ENCODE data around the gene VIPR1. TPM values are rescaled to one million over a fixed set of nuclear protein-coding genes. Genes with fewer than 3 reads are reported as not detected.

VIPR1 gene
- total and polyA plus RNA-seq, 7 experiments from 2014 or later = 8.0 to 133 (median 54.9) TPM

- CTCF ChIA-PET = interaction anchor here (0.6 to 3.7 kb wide), 3 partner anchors 12 to 129 kb away, joined by 3 to 23 read pairs (median 3); no protein-coding TSS in a partner anchor
- H3K4me1 Mint-ChIP-seq = peaks cover 41 to 80% (median 64%) of the 10 kb centered on the region in 7 donors
- H3K27ac Mint-ChIP-seq = peak overlapping the region; percentile 38 to 95 (median 83)
- Histone ChIP-seq H3K9me3 (ENCODE audit: control insufficient read depth in 2 of 3, low read length in 3 of 3) (no peaks in the 10 kb centered on the region), H3K27ac (ENCODE audit: low read depth, low read length) (peak overlapping the region; percentile 40), H3K4me3 (ENCODE audit: low read length) (no peak overlapping the region), H3K36me3 (ENCODE audit: control insufficient read depth in 2 of 3, insufficient read depth in 3 of 3, low read length in 3 of 3) (peaks cover 0 to 28% (median 4%) of the 10 kb centered on the region in 3 experiments), H3K4me1 (ENCODE audit: control insufficient read depth in 2 of 2, insufficient read depth in 2 of 2, low read length in 2 of 2) (peaks cover 29 to 52% of the 10 kb centered on the region in 2 donors), H3K27me3 (ENCODE audit: control insufficient read depth in 2 of 2, insufficient read depth in 2 of 2, low read length in 2 of 2) (no peaks in the 10 kb centered on the region)
- H3K36me3 Mint-ChIP-seq = peaks cover 3 to 39% (median 12%) of the 10 kb centered on the region in 5 donors
- POLR2A ChIA-PET = interaction anchor here (0.7 to 3.6 kb wide), 3 partner anchors 12 to 23 kb away, joined by 3 to 26 read pairs (median 8); partner anchors contain the start of gene VIPR1
- H3K4me3 Mint-ChIP-seq = peak overlapping the region in 1 of 10 donors; percentile 23
- intact Hi-C loops (cut with micrococcal nuclease) = no loop called here
- H3K9me3 Mint-ChIP-seq = no peaks in the 10 kb centered on the region
- peak; percentile 30 for ATAC-seq
- DNase-seq = no peak
- no peaks in the 10 kb centered on the region for H3K27me3 Mint-ChIP-seq
Observed at GRCh38 chr3:42524751-42525150, 22.3 kb downstream of the VIPR1 start.

GRCh38 chr3:42525212-42525611 is 22.8 kb downstream of the VIPR1 start:
- peaks cover 0 to 2% (median 0%) of the 10 kb centered on the region in 11 donors for H3K9me3 Mint-ChIP-seq
- no peak for ATAC-seq
- no peak overlapping the region for H3K4me3 Mint-ChIP-seq
- POLR2A ChIA-PET = interaction anchor here (3.6 kb wide), 1 partner anchor 15 kb away, joined by 26 read pairs; no protein-coding TSS in a partner anchor
- H3K27ac Mint-ChIP-seq = peak overlapping the region in 8 of 9 donors; percentile 71 to 95 (median 84)
- H3K4me1 Mint-ChIP-seq = peaks cover 41 to 80% (median 64%) of the 10 kb centered on the region in 7 donors
- H3K4me1 ChIP-seq (ENCODE audit: control insufficient read depth in 2 of 2, insufficient read depth in 2 of 2, low read length in 2 of 2) = peaks cover 34 to 52% of the 10 kb centered on the region in 2 donors
- no peaks in the 10 kb centered on the region for H3K9me3 ChIP-seq (ENCODE audit: control insufficient read depth in 2 of 3, low read length in 3 of 3)
- H3K36me3 ChIP-seq (ENCODE audit: control insufficient read depth in 2 of 3, insufficient read depth in 3 of 3, low read length in 3 of 3) = peaks cover 0 to 28% (median 4%) of the 10 kb centered on the region in 3 experiments
- CTCF ChIA-PET = interaction anchor here (3.7 kb wide), 1 partner anchor 11 kb away, joined by 23 read pairs; no protein-coding TSS in a partner anchor
- H3K4me3 ChIP-seq (ENCODE audit: low read length) = no peak overlapping the region
- peak overlapping the region; percentile 60 for H3K27ac ChIP-seq (ENCODE audit: low read depth, low read length)
- peaks cover 8 to 36% (median 11%) of the 10 kb centered on the region in 5 donors for H3K36me3 Mint-ChIP-seq
- intact Hi-C loops (cut with micrococcal nuclease) = no loop called here
- H3K27me3 ChIP-seq (ENCODE audit: control insufficient read depth in 2 of 2, insufficient read depth in 2 of 2, low read length in 2 of 2) = no peaks in the 10 kb centered on the region
- H3K27me3 Mint-ChIP-seq = no peaks in the 10 kb centered on the region
- no peak for DNase-seq

GRCh38 chr3:42525736-42526345 is 23.4 kb downstream of the VIPR1 start:
- Mint-ChIP-seq H3K36me3 (peaks cover 9 to 38% (median 11%) of the 10 kb centered on the region in 5 donors), H3K27ac (peak overlapping the region; percentile 86 to 97 (median 90)), H3K27me3 (no peaks in the 10 kb centered on the region), H3K4me1 (peaks cover 41 to 80% (median 64%) of the 10 kb centered on the region in 7 donors), H3K4me3 (peak overlapping the region in 2 of 10 donors; percentile 7 to 86), H3K9me3 (peaks cover 0 to 4% (median 0%) of the 10 kb centered on the region in 11 donors)
- H3K36me3 ChIP-seq (ENCODE audit: control insufficient read depth in 2 of 3, insufficient read depth in 3 of 3, low read length in 3 of 3) = peaks cover 0 to 29% (median 4%) of the 10 kb centered on the region in 3 experiments
- H3K9me3 ChIP-seq (ENCODE audit: control insufficient read depth in 2 of 3, low read length in 3 of 3) = no peaks in the 10 kb centered on the region
- H3K4me1 ChIP-seq (ENCODE audit: control insufficient read depth in 2 of 2, insufficient read depth in 2 of 2, low read length in 2 of 2) = peaks cover 35 to 52% of the 10 kb centered on the region in 2 donors
- POLR2A ChIA-PET = interaction anchor here (1.1 to 3.6 kb wide), 5 partner anchors 10 to 24 kb away, joined by 3 to 26 read pairs (median 6); partner anchors contain the start of gene VIPR1
- peak overlapping the region; percentile 60 for H3K27ac ChIP-seq (ENCODE audit: low read depth, low read length)
- H3K4me3 ChIP-seq (ENCODE audit: low read length) = no peak overlapping the region
- no peaks in the 10 kb centered on the region for H3K27me3 ChIP-seq (ENCODE audit: control insufficient read depth in 2 of 2, insufficient read depth in 2 of 2, low read length in 2 of 2)
- intact Hi-C loops (cut with micrococcal nuclease) = no loop called here
- CTCF ChIA-PET = interaction anchor here (1.0 to 3.7 kb wide), 8 partner anchors 8 to 24 kb away, joined by 3 to 23 read pairs (median 6); partner anchors contain the start of gene VIPR1
- ATAC-seq (no peak), DNase-seq (no peak)

GRCh38 chr3:42526616-42527367 is 24.3 kb downstream of the VIPR1 start:
- peaks cover 39 to 83% (median 67%) of the 10 kb centered on the region in 7 donors for H3K4me1 Mint-ChIP-seq
- ChIA-PET POLR2A (interaction anchor here (0.8 to 3.6 kb wide), 7 partner anchors 10 to 26 kb away, joined by 3 to 26 read pairs (median 5); partner anchors contain the start of gene VIPR1), CTCF (interaction anchor here (0.9 to 1.7 kb wide), 11 partner anchors 9 to 784 kb away, joined by 3 to 12 read pairs (median 4); partner anchors contain the start of gene VIPR1)
- Histone ChIP-seq H3K36me3 (ENCODE audit: control insufficient read depth in 2 of 3, insufficient read depth in 3 of 3, low read length in 3 of 3) (peaks cover 0 to 33% (median 4%) of the 10 kb centered on the region in 3 experiments), H3K9me3 (ENCODE audit: control insufficient read depth in 2 of 3, low read length in 3 of 3) (no peaks in the 10 kb centered on the region), H3K4me3 (ENCODE audit: low read length) (peak overlapping the region; percentile 23), H3K4me1 (ENCODE audit: control insufficient read depth in 2 of 2, insufficient read depth in 2 of 2, low read length in 2 of 2) (peaks cover 42 to 59% of the 10 kb centered on the region in 2 donors), H3K27ac (ENCODE audit: low read depth, low read length) (peak overlapping the region; percentile 60), H3K27me3 (ENCODE audit: control insufficient read depth in 2 of 2, insufficient read depth in 2 of 2, low read length in 2 of 2) (no peaks in the 10 kb centered on the region)
- H3K4me3 Mint-ChIP-seq = peak overlapping the region; percentile 66 to 86 (median 73)
- intact Hi-C loops (cut with micrococcal nuclease) = loop anchor here in 1 of 2 donors (1.0 kb wide), 1 partner anchor 7 kb away; no protein-coding TSS in a partner anchor
- ATAC-seq (peak; percentile 77), DNase-seq (peak in 7 of 9 donors; percentile 36 to 51 (median 44))
- H3K36me3 Mint-ChIP-seq = peaks cover 6 to 40% (median 17%) of the 10 kb centered on the region in 5 donors
- peaks cover 0 to 4% (median 0%) of the 10 kb centered on the region in 11 donors for H3K9me3 Mint-ChIP-seq
- no peaks in the 10 kb centered on the region for H3K27me3 Mint-ChIP-seq
- H3K27ac Mint-ChIP-seq = peak overlapping the region; percentile 86 to 99 (median 92)

GRCh38 chr3:42527368-42527917 is 25.0 kb downstream of the VIPR1 start:
- Mint-ChIP-seq H3K36me3 (peaks cover 7 to 45% (median 18%) of the 10 kb centered on the region in 5 donors), H3K27me3 (no peaks in the 10 kb centered on the region), H3K4me3 (peak overlapping the region; percentile 66 to 86 (median 73)), H3K27ac (peak overlapping the region; percentile 86 to 99 (median 92)), H3K9me3 (peaks cover 0 to 4% (median 0%) of the 10 kb centered on the region in 11 donors), H3K4me1 (peaks cover 46 to 88% (median 74%) of the 10 kb centered on the region in 7 donors)
- Histone ChIP-seq H3K9me3 (ENCODE audit: control insufficient read depth in 2 of 3, low read length in 3 of 3) (no peaks in the 10 kb centered on the region), H3K36me3 (ENCODE audit: control insufficient read depth in 2 of 3, insufficient read depth in 3 of 3, low read length in 3 of 3) (peaks cover 0 to 38% (median 4%) of the 10 kb centered on the region in 3 experiments), H3K4me3 (ENCODE audit: low read length) (no peak overlapping the region), H3K27ac (ENCODE audit: low read depth, low read length) (peak overlapping the region; percentile 60), H3K27me3 (ENCODE audit: control insufficient read depth in 2 of 2, insufficient read depth in 2 of 2, low read length in 2 of 2) (no peaks in the 10 kb centered on the region), H3K4me1 (ENCODE audit: control insufficient read depth in 2 of 2, insufficient read depth in 2 of 2, low read length in 2 of 2) (peaks cover 45 to 65% of the 10 kb centered on the region in 2 donors)
- intact Hi-C loops (cut with micrococcal nuclease) = loop anchor here in 1 of 2 donors (1.0 kb wide), 1 partner anchor 8 kb away; no protein-coding TSS in a partner anchor
- DNase-seq (no peak), ATAC-seq (no peak)
- ChIA-PET CTCF (interaction anchor here (1.0 to 1.7 kb wide), 8 partner anchors 9 to 25 kb away, joined by 3 to 12 read pairs (median 4); partner anchors contain the start of gene VIPR1), POLR2A (interaction anchor here (0.8 to 3.6 kb wide), 6 partner anchors 9 to 25 kb away, joined by 3 to 26 read pairs (median 6); partner anchors contain the start of gene VIPR1)

All from naive thymus-derived CD4-positive, alpha-beta T cell (primary cell).